PC-9 (cell line): ENCODE measurements around the gene JMJD6. TPM values are rescaled to one million over a fixed set of nuclear protein-coding genes. Genes with fewer than 3 reads are reported as not detected.
"Not testable (repeated sequence)": the region's sequence is repeated elsewhere in the genome, so short reads cannot be mapped to it uniquely, and the experiment has no call there.

Experiments
- BruUV-seq: library from RNA; stranded (reverse); fragments of 400-500 nt; replicated peaks from 2 replicates; lab custom pipeline; 2021; lab: Mats Ljungman, UMichigan
- CTCF ChIA-PET: fragments of 300-600 bp; sonication (Branson Sonifier 250); formaldehyde crosslinking; loops from one replicate; lab custom pipeline; 2022; ENCODE audit warnings: antibody characterized with exemption; lab: Charles Lee
- POLR2A ChIA-PET: fragments of 300-600 bp; sonication (Branson Sonifier 250); formaldehyde crosslinking; loops from one replicate; lab custom pipeline; 2022; ENCODE audit warnings: antibody characterized with exemption; ENCODE audit not compliant: unreplicated experiment; lab: Charles Lee
- DNase-seq, 2 experiments: peaks; one replicate each; pipeline versions ENCODE4 v3.0.0 to v3.0.0-alpha.2; 2015 to 2022; ENCODE audit warnings: mixed read lengths in 1 of 2
- H2AFZ ChIP-seq: fragments of 200-600 bp; sonication (generic); 2 replicates; pipeline ENCODE4 v1.8.1; 2017; ENCODE audit warnings: antibody characterized with exemption
- H3F3A ChIP-seq: fragments of 200-600 bp; sonication (generic); 2 replicates; pipeline ENCODE4 v1.8.1; 2017; ENCODE audit warnings: antibody characterized with exemption, mild to moderate bottlenecking, low read depth; ENCODE audit not compliant: insufficient read depth
- H3K27ac ChIP-seq: fragments of 200-600 bp; sonication (generic); 2 replicates; pipeline ENCODE4 v1.6.1; 2016; ENCODE audit warnings: mixed run types
- H3K27me3 ChIP-seq: fragments of 200-600 bp; sonication (generic); 2 replicates; pipeline ENCODE4 v1.6.1; 2016; ENCODE audit warnings: low read depth, mixed run types; ENCODE audit not compliant: insufficient read depth
- H3K36me3 ChIP-seq: fragments of 200-600 bp; sonication (generic); 2 replicates; pipeline ENCODE4 v1.6.1; 2016; ENCODE audit warnings: low read depth, mixed run types
- H3K4me1 ChIP-seq: fragments of 200-600 bp; sonication (generic); replicated peaks from 2 replicates; pipeline ENCODE4 v1.6.1; 2016; ENCODE audit warnings: mixed run types; ENCODE audit not compliant: insufficient read depth
- H3K4me2 ChIP-seq: fragments of 200-600 bp; sonication (generic); 2 replicates; pipeline ENCODE4 v1.6.1; 2017; ENCODE audit warnings: mixed run types
- H3K4me3 ChIP-seq: fragments of 200-600 bp; sonication (generic); 2 replicates; pipeline ENCODE4 v1.6.1; 2016; ENCODE audit warnings: mixed run types
- H3K79me2 ChIP-seq: fragments of 200-600 bp; sonication (generic); 2 replicates; pipeline ENCODE4 v1.6.1; 2017; ENCODE audit warnings: low read depth, mixed run types
- H3K9me2 ChIP-seq: fragments of 200-600 bp; sonication (generic); 2 replicates; pipeline ENCODE4 v1.8.1; 2017; ENCODE audit warnings: mild to moderate bottlenecking; ENCODE audit not compliant: insufficient read depth
- H3K9me3 ChIP-seq: fragments of 200-600 bp; sonication (generic); 2 replicates; pipeline ENCODE4 v1.8.1; 2016; ENCODE audit warnings: low read depth; ENCODE audit not compliant: insufficient read depth
- H4K20me1 ChIP-seq: fragments of 200-600 bp; sonication (generic); 2 replicates; pipeline ENCODE4 v1.8.1; 2017; ENCODE audit not compliant: insufficient read depth
- CTCF ChIP-seq: fragments of 200-600 bp; sonication (generic); conservative IDR thresholded peaks from 2 replicates; pipeline ENCODE4 v1.6.1; 2017; ENCODE audit warnings: mixed run types, antibody characterized with exemption, mild to moderate bottlenecking, moderate library complexity
- EZH2 ChIP-seq: fragments of 200-600 bp; sonication (generic); IDR thresholded peaks from 2 replicates; pipeline ENCODE4 v1.8.0; 2017; ENCODE audit warnings: antibody characterized with exemption, low read depth
- intact Hi-C: fragments of 100-400 bp; cut with micrococcal nuclease; formaldehyde crosslinking; loops from one replicate; pipeline ENCODE4 v1.10.0; 2022; ENCODE audit not compliant: unreplicated experiment
- total RNA-seq: library from RNA; stranded (reverse); gene quantifications from 2 replicates; pipeline ENCODE4 v1.2.3, GENCODE V29; 2021

JMJD6 gene
- total RNA-seq, 1 experiment from 2014 or later, result 25.2 TPM

GRCh38 chr17:76700617-76701470 is 25.6 kb downstream of the JMJD6 start:
- Histone ChIP-seq H3K27ac (no peak overlapping the region), H3K9me3 (no peaks in the 10 kb centered on the region), H3K4me2 (no peak overlapping the region), H3K4me1 (no peaks in the 10 kb centered on the region), H3K4me3 (no peak overlapping the region), H2AFZ (no peak overlapping the region), H3K36me3 (no peaks in the 10 kb centered on the region), H3F3A (no peaks in the 10 kb centered on the region), H3K27me3 (no peaks in the 10 kb centered on the region), H4K20me1 (no peaks in the 10 kb centered on the region), H3K79me2 (no peaks in the 10 kb centered on the region), H3K9me2 (no peaks in the 10 kb centered on the region)
- POLR2A ChIA-PET, result no interaction called here
- intact Hi-C loops, result no loop called here
- CTCF ChIA-PET, result no interaction called here
- no TSS peak for BruUV-seq
- no peak for DNase-seq
- no peak for TF ChIP-seq CTCF

- no peaks in the 10 kb centered on the region for H3K27me3 ChIP-seq
- BruUV-seq, result no TSS peak
- H3K4me2 ChIP-seq, result no peak overlapping the region
- H2AFZ ChIP-seq, result no peak overlapping the region
- H3K4me1 ChIP-seq, result no peaks in the 10 kb centered on the region
- no peaks in the 10 kb centered on the region for H3K9me3 ChIP-seq
- no peaks in the 10 kb centered on the region for H3K9me2 ChIP-seq
- CTCF ChIA-PET, result no interaction called here
- no peak overlapping the region for H3K4me3 ChIP-seq
- POLR2A ChIA-PET, result no interaction called here
- H3K79me2 ChIP-seq, result no peaks in the 10 kb centered on the region
- H3K27ac ChIP-seq, result no peak overlapping the region
- no peaks in the 10 kb centered on the region for H3K36me3 ChIP-seq
- TF ChIP-seq CTCF (no peak), EZH2 (no peak)
- intact Hi-C loops, result no loop called here
- H3F3A ChIP-seq, result no peaks in the 10 kb centered on the region
- no peak for DNase-seq
- H4K20me1 ChIP-seq, result no peaks in the 10 kb centered on the region
These were observed 26.2 kb downstream of the JMJD6 start for GRCh38 chr17:76700270-76700616.

- POLR2A ChIA-PET, H3F3A ChIP-seq, H3K4me2 ChIP-seq, intact Hi-C loops, BruUV-seq, H3K9me2 ChIP-seq, H3K4me3 ChIP-seq, H3K36me3 ChIP-seq, H4K20me1 ChIP-seq, H3K79me2 ChIP-seq, H3K9me3 ChIP-seq, DNase-seq, H3K4me1 ChIP-seq, H3K27me3 ChIP-seq, H3K27ac ChIP-seq, CTCF ChIA-PET, H2AFZ ChIP-seq: not testable (repeated sequence)
These were observed 27.9 kb downstream of the JMJD6 start for GRCh38 chr17:76698466-76698977.
